Endodermal cell (in vitro differentiated cells): ENCODE measurements around the gene TACR1. TPM values are rescaled to one million over a fixed set of nuclear protein-coding genes. Genes with fewer than 3 reads are reported as not detected.

Experiments
- DNase-seq: peaks from one replicate; pipeline ENCODE4 v3.0.0-alpha.2; 2017
- H3K27ac ChIP-seq: 2 replicates; pipeline ENCODE4 v1.5.1; 2013; ENCODE audit warnings: mild to moderate bottlenecking, low read depth, low read length, moderate library complexity
- H3K27me3 ChIP-seq: 2 replicates; pipeline ENCODE4 v1.6.1; 2013; ENCODE audit warnings: mild to moderate bottlenecking, low read length, moderate library complexity; ENCODE audit not compliant: insufficient read depth, control insufficient read depth, poor library complexity, severe bottlenecking
- H3K36me3 ChIP-seq: 2 replicates; pipeline ENCODE4 v1.7.0; 2013; ENCODE audit warnings: mild to moderate bottlenecking, low read length, moderate library complexity; ENCODE audit not compliant: control insufficient read depth, insufficient read depth
- H3K4me1 ChIP-seq: one replicate; pipeline ENCODE4 v1.7.0; 2013; ENCODE audit warnings: low read length; ENCODE audit not compliant: control insufficient read depth, insufficient read depth
- H3K4me3 ChIP-seq: 2 replicates; pipeline ENCODE4 v1.5.1; 2013; ENCODE audit warnings: mild to moderate bottlenecking, low read length, moderate library complexity
- H3K9ac ChIP-seq: 2 replicates; pipeline ENCODE4 v1.6.1; 2013; ENCODE audit warnings: mild to moderate bottlenecking, low read length, moderate library complexity; ENCODE audit not compliant: poor library complexity, severe bottlenecking; ENCODE audit errors: extremely low read depth
- H3K9me3 ChIP-seq: 2 replicates; pipeline ENCODE4 v1.6.1; 2013; ENCODE audit warnings: mild to moderate bottlenecking, low read length, moderate library complexity; ENCODE audit not compliant: control insufficient read depth
- H3K27ac Mint-ChIP-seq: 2 replicates; pipeline ENCODE4 v1.8.0; 2020; ENCODE audit warnings: mixed read lengths
- H3K27me3 Mint-ChIP-seq: 2 replicates; pipeline ENCODE4 v1.8.0; 2021; ENCODE audit warnings: mild to moderate bottlenecking, mixed read lengths; ENCODE audit not compliant: insufficient read depth
- H3K36me3 Mint-ChIP-seq: 2 replicates; pipeline ENCODE4 v1.8.0; 2020; ENCODE audit warnings: low read depth, mixed read lengths
- H3K4me1 Mint-ChIP-seq: 2 replicates; pipeline ENCODE4 v1.8.0; 2020; ENCODE audit warnings: mixed read lengths
- H3K4me3 Mint-ChIP-seq: 2 replicates; pipeline ENCODE4 v1.8.0; 2020; ENCODE audit warnings: mild to moderate bottlenecking, moderate library complexity, mixed read lengths
- H3K9me3 Mint-ChIP-seq: 2 replicates; pipeline ENCODE4 v1.8.0; 2020; ENCODE audit warnings: mild to moderate bottlenecking, mixed read lengths
- whole genome bisulfite sequencing, 2 experiments: methylation state at CpG; one replicate each; pipeline versions ENCODE4 v1.1.5 to v1.1.7; 2013; ENCODE audit warnings: missing lambda C conversion rate in 2 of 2, mixed read lengths in 1 of 2; ENCODE audit not compliant: insufficient coverage in 1 of 2, insufficient read length in 1 of 2; 5-methylcytosine and 5-hydroxymethylcytosine counted together
- total RNA-seq, 2 donors: library from RNA; stranded (reverse); fragmentation: NEBNext Ultra II Directional in 1 of 2; extraction: Animal tissue kit (Norgen Biotek cat#: 25700) in 1 of 2; gene quantifications; 2 replicates in 1 of 2; 3 replicates in 1 of 2; pipeline ENCODE4 v1.2.1, GENCODE V29; 2021
- TF ChIP-seq, protein P1 (sequence below): fragments of 200-600 bp; sonication (generic); conservative IDR thresholded peaks from 2 replicates; pipeline ENCODE4 v1.5.0; 2021; ENCODE audit warnings: antibody characterized with exemption, mild to moderate bottlenecking

TACR1 gene
- total RNA-seq, 2 donors from 2014 or later, result 0.09 to 0.69 TPM

DNA sequence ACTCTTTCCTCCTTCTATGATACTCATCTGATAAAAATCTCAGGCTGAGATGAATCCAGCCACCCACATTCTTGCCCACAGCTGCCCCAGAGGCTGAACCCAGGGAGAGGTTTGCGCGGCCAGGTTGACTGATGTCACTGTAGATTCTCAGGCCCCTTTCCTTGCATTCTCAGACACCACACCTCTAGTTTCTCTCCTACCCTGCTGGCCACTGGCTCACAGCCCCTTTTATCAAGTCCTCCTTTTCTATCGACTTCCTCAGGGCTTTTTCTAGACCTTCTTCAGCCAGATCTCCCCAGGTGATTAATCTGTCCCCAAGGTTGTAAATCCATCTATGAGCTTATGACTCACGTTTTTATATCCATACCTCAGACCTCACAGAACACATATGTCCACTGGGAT, 99.8 kb downstream of the TACR1 start:
- no peak overlapping the region for H3K27ac Mint-ChIP-seq

DNA sequence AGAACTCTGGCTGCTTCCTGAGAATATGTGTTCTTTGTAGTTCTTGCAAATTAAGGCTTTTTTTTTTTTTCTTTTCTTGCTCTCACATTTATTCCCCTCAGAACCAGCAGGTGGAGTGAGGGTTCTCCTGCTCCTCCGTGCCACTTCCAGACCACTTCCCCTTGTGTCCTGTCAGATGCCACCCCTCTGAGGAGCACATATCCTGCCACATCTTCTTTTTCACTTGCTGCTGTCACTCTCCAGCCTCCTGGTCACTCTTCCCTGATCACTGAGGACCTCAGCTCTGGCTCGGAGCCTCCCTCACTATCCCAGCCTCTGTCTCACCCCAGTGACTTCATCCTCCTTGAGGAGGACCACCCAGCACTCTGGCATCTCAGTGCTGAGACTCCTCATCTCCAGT, 100.5 kb downstream of the TACR1 start:
- 48 to 53% methylated on average over 2 of the region's 2 CpGs for WGBS, 2 experiments
- no peaks in the 10 kb centered on the region for H3K36me3 ChIP-seq
- no peaks in the 10 kb centered on the region for H3K4me1 Mint-ChIP-seq
- H3K27me3 Mint-ChIP-seq, result no peaks in the 10 kb centered on the region
- H3K27me3 ChIP-seq, result no peaks in the 10 kb centered on the region
- peaks cover 4% of the 10 kb centered on the region for H3K9me3 Mint-ChIP-seq
- H3K9ac ChIP-seq, result no peak overlapping the region
- DNase-seq, result peak; percentile 69
- no peak overlapping the region for H3K4me3 Mint-ChIP-seq
- peaks cover 6% of the 10 kb centered on the region for H3K9me3 ChIP-seq
- H3K4me3 ChIP-seq, result no peak overlapping the region
- H3K27ac ChIP-seq, result no peak overlapping the region
- no peaks in the 10 kb centered on the region for H3K36me3 Mint-ChIP-seq
- no peaks in the 10 kb centered on the region for H3K4me1 ChIP-seq
- TF ChIP-seq, protein P1, sequence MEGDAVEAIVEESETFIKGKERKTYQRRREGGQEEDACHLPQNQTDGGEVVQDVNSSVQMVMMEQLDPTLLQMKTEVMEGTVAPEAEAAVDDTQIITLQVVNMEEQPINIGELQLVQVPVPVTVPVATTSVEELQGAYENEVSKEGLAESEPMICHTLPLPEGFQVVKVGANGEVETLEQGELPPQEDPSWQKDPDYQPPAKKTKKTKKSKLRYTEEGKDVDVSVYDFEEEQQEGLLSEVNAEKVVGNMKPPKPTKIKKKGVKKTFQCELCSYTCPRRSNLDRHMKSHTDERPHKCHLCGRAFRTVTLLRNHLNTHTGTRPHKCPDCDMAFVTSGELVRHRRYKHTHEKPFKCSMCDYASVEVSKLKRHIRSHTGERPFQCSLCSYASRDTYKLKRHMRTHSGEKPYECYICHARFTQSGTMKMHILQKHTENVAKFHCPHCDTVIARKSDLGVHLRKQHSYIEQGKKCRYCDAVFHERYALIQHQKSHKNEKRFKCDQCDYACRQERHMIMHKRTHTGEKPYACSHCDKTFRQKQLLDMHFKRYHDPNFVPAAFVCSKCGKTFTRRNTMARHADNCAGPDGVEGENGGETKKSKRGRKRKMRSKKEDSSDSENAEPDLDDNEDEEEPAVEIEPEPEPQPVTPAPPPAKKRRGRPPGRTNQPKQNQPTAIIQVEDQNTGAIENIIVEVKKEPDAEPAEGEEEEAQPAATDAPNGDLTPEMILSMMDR, result peak; percentile 84
- no peak overlapping the region for H3K27ac Mint-ChIP-seq

More for the DNA sequence above, 99.8 kb downstream of the TACR1 start:
- Histone ChIP-seq H3K27ac (no peak overlapping the region), H3K36me3 (no peaks in the 10 kb centered on the region), H3K9me3 (peaks cover 6% of the 10 kb centered on the region), H3K9ac (no peak overlapping the region), H3K4me3 (no peak overlapping the region), H3K4me1 (no peaks in the 10 kb centered on the region), H3K27me3 (no peaks in the 10 kb centered on the region)
- Mint-ChIP-seq H3K4me3 (no peak overlapping the region), H3K36me3 (no peaks in the 10 kb centered on the region), H3K4me1 (no peaks in the 10 kb centered on the region), H3K27me3 (no peaks in the 10 kb centered on the region), H3K9me3 (peaks cover 4% of the 10 kb centered on the region)
- DNase-seq, result no peak
- 89 to 91% methylated on average over 4 of the region's 4 CpGs for WGBS, 2 experiments
- TF ChIP-seq, protein P1, result no peak

DNA sequence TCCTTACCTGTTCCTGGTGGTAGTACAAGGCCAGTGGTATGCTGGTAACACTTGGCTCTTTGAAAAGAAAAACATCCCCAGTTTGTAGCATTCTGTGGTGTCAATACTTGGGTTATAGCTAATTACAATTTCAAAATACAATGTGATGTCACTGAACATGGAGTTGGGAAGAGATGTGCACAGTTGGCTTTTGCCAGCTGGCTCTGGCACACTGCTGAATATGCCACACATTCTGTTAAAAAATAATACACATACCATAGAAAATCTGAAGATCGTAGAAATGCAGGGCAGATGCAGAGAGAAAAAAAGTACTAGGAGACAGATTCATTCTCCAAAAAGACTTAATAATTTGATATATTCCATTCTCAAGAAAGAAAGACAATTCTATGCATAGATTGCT, 101.5 kb downstream of the TACR1 start:
- no peaks in the 10 kb centered on the region for H3K4me1 ChIP-seq
- no peak overlapping the region for H3K27ac Mint-ChIP-seq
- no peak overlapping the region for H3K9ac ChIP-seq
- no peaks in the 10 kb centered on the region for H3K36me3 ChIP-seq
- no peak overlapping the region for H3K4me3 ChIP-seq
- no peaks in the 10 kb centered on the region for H3K27me3 Mint-ChIP-seq
- TF ChIP-seq, protein P1, result no peak
- H3K36me3 Mint-ChIP-seq, result no peaks in the 10 kb centered on the region
- DNase-seq, result no peak
- H3K4me3 Mint-ChIP-seq, result no peak overlapping the region
- H3K9me3 ChIP-seq, result peaks cover 6% of the 10 kb centered on the region
- no peak overlapping the region for H3K27ac ChIP-seq
- H3K27me3 ChIP-seq, result no peaks in the 10 kb centered on the region
- H3K4me1 Mint-ChIP-seq, result no peaks in the 10 kb centered on the region
- H3K9me3 Mint-ChIP-seq, result peaks cover 4% of the 10 kb centered on the region
- WGBS, 2 experiments, result 80 to 88% methylated on average over 1 of the region's 1 CpG
